Activated naive CD8-positive, alpha-beta T cell treated with anti-CD3 and anti-CD28 coated beads, Interleukin-2, amount 50 U/mL, for 24 hours (primary cell): Measurements from ENCODE around the gene SLC25A1.

Experiments
- ATAC-seq: fragments of 150-1000 bp; cut with Tn5 transposase; one replicate; pipeline ENCODE4 v1.10.0; 2021
- DNase-seq: peaks from one replicate; pipeline ENCODE4 v3.0.0; 2021
- H3K27ac Mint-ChIP-seq: one replicate; pipeline ENCODE4 v1.8.0; 2021; ENCODE audit warnings: mild to moderate bottlenecking, mixed read lengths
- H3K27me3 Mint-ChIP-seq: one replicate; pipeline ENCODE4 v1.8.0; 2021; ENCODE audit warnings: mixed read lengths
- H3K36me3 Mint-ChIP-seq: one replicate; pipeline ENCODE4 v1.8.0; 2021; ENCODE audit warnings: low read depth, mixed read lengths
- H3K4me1 Mint-ChIP-seq: one replicate; pipeline ENCODE4 v1.8.0; 2021; ENCODE audit warnings: mixed read lengths
- H3K4me3 Mint-ChIP-seq: one replicate; pipeline ENCODE4 v1.8.0; 2021; ENCODE audit warnings: mild to moderate bottlenecking, moderate library complexity, mixed read lengths
- H3K9me3 Mint-ChIP-seq: one replicate; pipeline ENCODE4 v1.8.0; 2021; ENCODE audit warnings: mixed read lengths

SLC25A1 gene

GRCh38 chr22:19178657-19179496, at the start of gene SLC25A1:
Gene SLC25A1 (minus strand): TSS chr22:19178736. CDS start chr22:19178673, 63 bp downstream.
- Mint-ChIP-seq H3K27ac (peak within 1 kb of the TSS; percentile 59), H3K4me1 (peaks cover 34% of the 10 kb centered on the region), H3K9me3 (no peaks in the 10 kb centered on the region), H3K36me3 (peaks cover 1% of the 10 kb centered on the region), H3K27me3 (no peaks in the 10 kb centered on the region), H3K4me3 (peak within 1 kb of the TSS; percentile 79)
- DNase-seq (peak; percentile 92), ATAC-seq (peak; percentile 76)

- no peaks in the 10 kb centered on the region for H3K4me1 Mint-ChIP-seq
- H3K4me3 Mint-ChIP-seq, result no peak overlapping the region
- ATAC-seq, result no peak
- no peak overlapping the region for H3K27ac Mint-ChIP-seq
- no peaks in the 10 kb centered on the region for H3K9me3 Mint-ChIP-seq
- H3K36me3 Mint-ChIP-seq, result no peaks in the 10 kb centered on the region
- no peaks in the 10 kb centered on the region for H3K27me3 Mint-ChIP-seq
- no peak for DNase-seq
Measured at GRCh38 chr22:19228179-19228578, 49.6 kb upstream of the SLC25A1 start.

- Mint-ChIP-seq H3K27me3 (no peaks in the 10 kb centered on the region), H3K4me3 (no peak overlapping the region), H3K27ac (no peak overlapping the region), H3K4me1 (no peaks in the 10 kb centered on the region), H3K36me3 (no peaks in the 10 kb centered on the region), H3K9me3 (no peaks in the 10 kb centered on the region)
- ATAC-seq (no peak), DNase-seq (no peak)
Measured at GRCh38 chr22:19226428-19226827, 47.9 kb upstream of the SLC25A1 start.

- Mint-ChIP-seq H3K36me3 (no peaks in the 10 kb centered on the region), H3K4me1 (no peaks in the 10 kb centered on the region), H3K27ac (no peak overlapping the region), H3K27me3 (no peaks in the 10 kb centered on the region), H3K4me3 (no peak overlapping the region), H3K9me3 (no peaks in the 10 kb centered on the region)
- DNase-seq (no peak), ATAC-seq (no peak)
Measured at GRCh38 chr22:19225560-19225959, 47.0 kb upstream of the SLC25A1 start.

- DNase-seq (no peak), ATAC-seq (no peak)
- no peaks in the 10 kb centered on the region for H3K27me3 Mint-ChIP-seq
- no peak overlapping the region for H3K4me3 Mint-ChIP-seq
- no peaks in the 10 kb centered on the region for H3K4me1 Mint-ChIP-seq
- no peaks in the 10 kb centered on the region for H3K9me3 Mint-ChIP-seq
- no peak overlapping the region for H3K27ac Mint-ChIP-seq
- no peaks in the 10 kb centered on the region for H3K36me3 Mint-ChIP-seq
Measured at GRCh38 chr22:19224985-19225384, 46.4 kb upstream of the SLC25A1 start.

GRCh38 chr22:19224557-19224956, 46.0 kb upstream of the SLC25A1 start:
- Mint-ChIP-seq H3K27me3 (no peaks in the 10 kb centered on the region), H3K9me3 (no peaks in the 10 kb centered on the region), H3K27ac (no peak overlapping the region), H3K4me3 (no peak overlapping the region), H3K4me1 (no peaks in the 10 kb centered on the region), H3K36me3 (no peaks in the 10 kb centered on the region)
- DNase-seq (no peak), ATAC-seq (no peak)

- Mint-ChIP-seq H3K36me3 (no peaks in the 10 kb centered on the region), H3K4me1 (no peaks in the 10 kb centered on the region), H3K9me3 (no peaks in the 10 kb centered on the region), H3K27me3 (no peaks in the 10 kb centered on the region), H3K27ac (no peak overlapping the region), H3K4me3 (no peak overlapping the region)
- ATAC-seq (no peak), DNase-seq (no peak)
Measured at GRCh38 chr22:19223617-19224016, 45.1 kb upstream of the SLC25A1 start.

GRCh38 chr22:19223110-19223509, 44.6 kb upstream of the SLC25A1 start:
- DNase-seq, result no peak
- H3K4me1 Mint-ChIP-seq, result peaks cover under 1% of the 10 kb centered on the region
- no peaks in the 10 kb centered on the region for H3K27me3 Mint-ChIP-seq
- no peak overlapping the region for H3K4me3 Mint-ChIP-seq
- H3K36me3 Mint-ChIP-seq, result no peaks in the 10 kb centered on the region
- H3K9me3 Mint-ChIP-seq, result no peaks in the 10 kb centered on the region
- H3K27ac Mint-ChIP-seq, result no peak overlapping the region
- no peak for ATAC-seq

- H3K4me3 Mint-ChIP-seq, result no peak overlapping the region
- no peaks in the 10 kb centered on the region for H3K27me3 Mint-ChIP-seq
- DNase-seq (no peak), ATAC-seq (no peak)
- H3K4me1 Mint-ChIP-seq, result peaks cover 4% of the 10 kb centered on the region
- no peaks in the 10 kb centered on the region for H3K9me3 Mint-ChIP-seq
- no peak overlapping the region for H3K27ac Mint-ChIP-seq
- no peaks in the 10 kb centered on the region for H3K36me3 Mint-ChIP-seq
Measured at GRCh38 chr22:19222242-19223005, 43.9 kb upstream of the SLC25A1 start.

GRCh38 chr22:19220867-19221266, 42.3 kb upstream of the SLC25A1 start:
- ATAC-seq (no peak), DNase-seq (no peak)
- Mint-ChIP-seq H3K27me3 (no peaks in the 10 kb centered on the region), H3K27ac (no peak overlapping the region), H3K9me3 (no peaks in the 10 kb centered on the region), H3K4me1 (peaks cover 4% of the 10 kb centered on the region), H3K4me3 (no peak overlapping the region), H3K36me3 (no peaks in the 10 kb centered on the region)

- no peak for DNase-seq
- H3K36me3 Mint-ChIP-seq, result no peaks in the 10 kb centered on the region
- no peak overlapping the region for H3K4me3 Mint-ChIP-seq
- H3K9me3 Mint-ChIP-seq, result no peaks in the 10 kb centered on the region
- no peak overlapping the region for H3K27ac Mint-ChIP-seq
- no peak for ATAC-seq
- H3K4me1 Mint-ChIP-seq, result peaks cover 4% of the 10 kb centered on the region
- H3K27me3 Mint-ChIP-seq, result no peaks in the 10 kb centered on the region
Measured at GRCh38 chr22:19218541-19219233, 40.2 kb upstream of the SLC25A1 start.

GRCh38 chr22:19216579-19216978, 38.0 kb upstream of the SLC25A1 start:
- no peak overlapping the region for H3K27ac Mint-ChIP-seq
- H3K27me3 Mint-ChIP-seq, result peaks cover 1% of the 10 kb centered on the region
- ATAC-seq (no peak), DNase-seq (no peak)
- no peak overlapping the region for H3K4me3 Mint-ChIP-seq
- H3K36me3 Mint-ChIP-seq, result no peaks in the 10 kb centered on the region
- no peaks in the 10 kb centered on the region for H3K9me3 Mint-ChIP-seq
- peaks cover 4% of the 10 kb centered on the region for H3K4me1 Mint-ChIP-seq

- no peak overlapping the region for H3K4me3 Mint-ChIP-seq
- ATAC-seq (no peak), DNase-seq (no peak)
- no peaks in the 10 kb centered on the region for H3K36me3 Mint-ChIP-seq
- H3K27me3 Mint-ChIP-seq, result peaks cover 5% of the 10 kb centered on the region
- no peak overlapping the region for H3K27ac Mint-ChIP-seq
- H3K4me1 Mint-ChIP-seq, result peaks cover 4% of the 10 kb centered on the region
- no peaks in the 10 kb centered on the region for H3K9me3 Mint-ChIP-seq
Measured at GRCh38 chr22:19215360-19215759, 36.8 kb upstream of the SLC25A1 start.

- ATAC-seq, result no peak
- Mint-ChIP-seq H3K9me3 (no peaks in the 10 kb centered on the region), H3K27me3 (peaks cover 15% of the 10 kb centered on the region), H3K36me3 (no peaks in the 10 kb centered on the region), H3K4me3 (no peak overlapping the region), H3K27ac (no peak overlapping the region), H3K4me1 (peaks cover 4% of the 10 kb centered on the region)
- no peak for DNase-seq
Measured at GRCh38 chr22:19214078-19214473, 35.5 kb upstream of the SLC25A1 start.
